Mesenchymal stem cell (in vitro differentiated cells and primary cell): Measurements from ENCODE around the gene PSME3IP1.

ENCODE experiments used
- DNase-seq: peaks from one replicate; pipeline ENCODE4 v3.0.0-alpha.2; 2013
- H2AFZ ChIP-seq: one replicate; pipeline ENCODE4 v1.6.1; 2013; ENCODE audit warnings: low read depth, mild to moderate bottlenecking, control low read depth, inconsistent platforms, low read length, moderate library complexity
- H2AK5ac ChIP-seq: 2 replicates; pipeline ENCODE4 v1.6.1; 2013; ENCODE audit warnings: low read length, moderate library complexity, mild to moderate bottlenecking, inconsistent platforms; ENCODE audit not compliant: severe bottlenecking
- H2BK120ac ChIP-seq: one replicate; pipeline ENCODE4 v1.6.1; 2013; ENCODE audit warnings: low read depth, mild to moderate bottlenecking, inconsistent platforms, low read length, moderate library complexity
- H2BK12ac ChIP-seq, 2 experiments: one replicate each; pipeline ENCODE4 v1.6.1; 2013; ENCODE audit warnings: inconsistent platforms in 2 of 2, low read length in 2 of 2, mild to moderate bottlenecking in 2 of 2, moderate library complexity in 2 of 2, control low read depth in 1 of 2
- H2BK15ac ChIP-seq: one replicate; pipeline ENCODE4 v1.6.1; 2013; ENCODE audit warnings: mild to moderate bottlenecking, low read depth, inconsistent platforms; ENCODE audit not compliant: poor library complexity, severe bottlenecking
- H2BK5ac ChIP-seq: 2 replicates; pipeline ENCODE4 v1.6.1; 2013; ENCODE audit warnings: low read depth, mild to moderate bottlenecking, low read length, control low read depth, inconsistent platforms; ENCODE audit not compliant: poor library complexity, severe bottlenecking
- H3K14ac ChIP-seq, 2 experiments: one replicate each; pipeline ENCODE4 v1.6.1; 2013; ENCODE audit warnings: inconsistent platforms in 2 of 2, low read length in 2 of 2, control low read depth in 1 of 2, mild to moderate bottlenecking in 1 of 2, moderate library complexity in 1 of 2
- H3K18ac ChIP-seq, 2 experiments: one replicate each; pipeline ENCODE4 v1.6.1; 2013; ENCODE audit warnings: inconsistent platforms in 2 of 2, low read length in 2 of 2, control low read depth in 1 of 2, low read depth in 1 of 2, mild to moderate bottlenecking in 1 of 2
- H3K23ac ChIP-seq, 2 experiments: one replicate each; pipeline ENCODE4 v1.6.1; 2013; ENCODE audit warnings: inconsistent platforms in 2 of 2, low read length in 2 of 2, mild to moderate bottlenecking in 2 of 2, moderate library complexity in 2 of 2, control low read depth in 1 of 2
- H3K27ac ChIP-seq: 2 replicates; pipeline ENCODE4 v1.5.1; 2013; ENCODE audit warnings: mild to moderate bottlenecking, moderate library complexity, low read length, control low read depth, inconsistent platforms; ENCODE audit not compliant: poor library complexity, severe bottlenecking
- H3K27me3 ChIP-seq, 2 experiments: 2 replicates each; pipeline versions ENCODE4 v1.6.1 to v1.7.0; 2013; ENCODE audit warnings: low read length in 2 of 2, mild to moderate bottlenecking in 2 of 2, moderate library complexity in 2 of 2, control low read depth in 1 of 2, inconsistent platforms in 1 of 2; ENCODE audit not compliant: control insufficient read depth in 1 of 2, insufficient read depth in 1 of 2
- H3K36me3 ChIP-seq, 2 experiments: 2 replicates each; pipeline versions ENCODE4 v1.6.1 to v1.7.0; 2013; ENCODE audit warnings: low read length in 2 of 2, control low read depth in 1 of 2, inconsistent platforms in 1 of 2, low read depth in 1 of 2, mild to moderate bottlenecking in 1 of 2; ENCODE audit not compliant: insufficient read depth in 2 of 2, control insufficient read depth in 1 of 2
- H3K4ac ChIP-seq, 2 experiments: one replicate each; pipeline ENCODE4 v1.6.1; 2013; ENCODE audit warnings: inconsistent platforms in 2 of 2, low read length in 2 of 2, mild to moderate bottlenecking in 2 of 2, moderate library complexity in 2 of 2, control low read depth in 1 of 2, low read depth in 1 of 2
- H3K4me1 ChIP-seq: 2 replicates; pipeline ENCODE4 v1.6.1; 2013; ENCODE audit warnings: low read depth, low read length, control low read depth; ENCODE audit not compliant: control insufficient read depth, insufficient read depth
- H3K4me2 ChIP-seq: 2 replicates; pipeline ENCODE4 v1.6.1; 2013; ENCODE audit warnings: low read length, mild to moderate bottlenecking, inconsistent platforms; ENCODE audit not compliant: poor library complexity, severe bottlenecking
- H3K4me3 ChIP-seq, 2 experiments: 2 replicates each; pipeline versions ENCODE4 v1.5.1 to v1.7.0; 2013; ENCODE audit warnings: low read length in 2 of 2, mild to moderate bottlenecking in 2 of 2, control low read depth in 1 of 2, low read depth in 1 of 2; ENCODE audit not compliant: insufficient read depth in 1 of 2
- H3K79me1 ChIP-seq: replicated peaks from 2 replicates; pipeline ENCODE4 v1.6.1; 2013; ENCODE audit warnings: mild to moderate bottlenecking, control low read depth, low read length, inconsistent platforms; ENCODE audit not compliant: poor library complexity, severe bottlenecking
- H3K9ac ChIP-seq: 2 replicates; pipeline ENCODE4 v1.7.0; 2013; ENCODE audit warnings: mild to moderate bottlenecking, low read length, moderate library complexity
- H3K9me3 ChIP-seq: 2 replicates; pipeline ENCODE4 v1.7.0; 2013; ENCODE audit warnings: mild to moderate bottlenecking, low read length; ENCODE audit not compliant: control insufficient read depth
- H4K8ac ChIP-seq: one replicate; pipeline ENCODE4 v1.6.1; 2013; ENCODE audit warnings: inconsistent platforms, mild to moderate bottlenecking, low read length, moderate library complexity
- H4K91ac ChIP-seq: one replicate; pipeline ENCODE4 v1.6.1; 2013; ENCODE audit warnings: mild to moderate bottlenecking, low read length, inconsistent platforms
- WGBS: methylation state at CpG from one replicate; pipeline ENCODE4 v1.1.7; 2013; ENCODE audit warnings: mixed read lengths; 5-methylcytosine and 5-hydroxymethylcytosine counted together

The PSME3IP1 gene

GRCh38 chr16:57225978-57226377 is 40.1 kb upstream of the PSME3IP1 start:
- over 99% methylated on average over 4 of the region's 7 CpGs for WGBS
- no peak overlapping the region for H2BK15ac ChIP-seq
- H2BK120ac ChIP-seq = no peak overlapping the region
- H3K9me3 ChIP-seq = no peaks in the 10 kb centered on the region
- H4K91ac ChIP-seq = no peak overlapping the region
- H3K18ac ChIP-seq = no peak overlapping the region
- no peak overlapping the region for H2BK12ac ChIP-seq
- no peak overlapping the region for H3K9ac ChIP-seq
- no peak overlapping the region for H2BK5ac ChIP-seq
- no peak overlapping the region for H2AK5ac ChIP-seq
- no peak overlapping the region for H3K4ac ChIP-seq
- peaks cover 18% of the 10 kb centered on the region for H3K79me1 ChIP-seq
- H3K4me1 ChIP-seq = peaks cover 3% of the 10 kb centered on the region
- no peak overlapping the region for H3K23ac ChIP-seq
- peaks cover 26 to 91% of the 10 kb centered on the region in 2 experiments for H3K36me3 ChIP-seq
- H3K4me3 ChIP-seq = no peak overlapping the region
- no peaks in the 10 kb centered on the region for H3K27me3 ChIP-seq
- H3K14ac ChIP-seq = no peak overlapping the region
- H3K4me2 ChIP-seq = no peak overlapping the region
- no peak overlapping the region for H3K27ac ChIP-seq
- H4K8ac ChIP-seq = no peak overlapping the region
- DNase-seq = no peak
- no peak overlapping the region for H2AFZ ChIP-seq

- no peak overlapping the region for H4K91ac ChIP-seq
- no peak overlapping the region for H3K4me2 ChIP-seq
- 95% methylated on average over 6 of the region's 6 CpGs for WGBS
- H3K4ac ChIP-seq = no peak overlapping the region
- no peak overlapping the region for H3K4me3 ChIP-seq
- H2AFZ ChIP-seq = no peak overlapping the region
- H3K14ac ChIP-seq = no peak overlapping the region
- H3K79me1 ChIP-seq = peaks cover 24% of the 10 kb centered on the region
- peaks cover 24 to 91% of the 10 kb centered on the region in 2 experiments for H3K36me3 ChIP-seq
- H2BK15ac ChIP-seq = no peak overlapping the region
- no peak overlapping the region for H2BK120ac ChIP-seq
- no peaks in the 10 kb centered on the region for H3K27me3 ChIP-seq
- H2BK12ac ChIP-seq = no peak overlapping the region
- peaks cover 3% of the 10 kb centered on the region for H3K9me3 ChIP-seq
- H2BK5ac ChIP-seq = no peak overlapping the region
- no peak overlapping the region for H4K8ac ChIP-seq
- H3K23ac ChIP-seq = no peak overlapping the region
- no peak overlapping the region for H2AK5ac ChIP-seq
- H3K27ac ChIP-seq = no peak overlapping the region
- H3K4me1 ChIP-seq = peaks cover 3% of the 10 kb centered on the region
- DNase-seq = no peak
- H3K9ac ChIP-seq = no peak overlapping the region
- H3K18ac ChIP-seq = no peak overlapping the region
These were observed 39.0 kb upstream of the PSME3IP1 start for GRCh38 chr16:57224651-57225335.

- Histone ChIP-seq H3K4ac (no peak overlapping the region), H3K18ac (no peak overlapping the region), H3K27ac (no peak overlapping the region), H3K36me3 (peaks cover 20 to 93% of the 10 kb centered on the region in 2 experiments), H2BK15ac (no peak overlapping the region), H3K23ac (no peak overlapping the region), H3K9ac (no peak overlapping the region), H3K14ac (no peak overlapping the region), H3K27me3 (no peaks in the 10 kb centered on the region), H3K4me1 (peaks cover 3% of the 10 kb centered on the region), H2BK120ac (no peak overlapping the region), H3K4me3 (no peak overlapping the region), H2AK5ac (no peak overlapping the region), H4K8ac (no peak overlapping the region), H2BK12ac (no peak overlapping the region), H3K4me2 (no peak overlapping the region), H2BK5ac (no peak overlapping the region), H3K79me1 (peaks cover 21% of the 10 kb centered on the region), H2AFZ (no peak overlapping the region), H4K91ac (no peak overlapping the region), H3K9me3 (peaks cover 18% of the 10 kb centered on the region)
- WGBS = no CpG with 5 or more reads among the region's 1 CpG
- DNase-seq = no peak
These were observed 37.2 kb upstream of the PSME3IP1 start for GRCh38 chr16:57223057-57223456.

GRCh38 chr16:57216968-57217367 is 31.1 kb upstream of the PSME3IP1 start:
- Histone ChIP-seq H3K4ac (no peak overlapping the region), H3K79me1 (peaks cover 23% of the 10 kb centered on the region), H2BK15ac (no peak overlapping the region), H3K27me3 (no peaks in the 10 kb centered on the region), H2AK5ac (no peak overlapping the region), H3K9me3 (peaks cover 63% of the 10 kb centered on the region), H3K9ac (no peak overlapping the region), H3K36me3 (peaks cover 27 to 96% of the 10 kb centered on the region in 2 experiments), H2BK12ac (no peak overlapping the region), H3K4me2 (no peak overlapping the region), H3K27ac (no peak overlapping the region), H4K8ac (no peak overlapping the region), H3K18ac (no peak overlapping the region), H2BK120ac (no peak overlapping the region), H2BK5ac (no peak overlapping the region), H3K14ac (no peak overlapping the region), H3K4me1 (no peaks in the 10 kb centered on the region), H2AFZ (no peak overlapping the region), H3K4me3 (peak overlapping the region in 1 of 2 experiments; percentile 43), H3K23ac (no peak overlapping the region), H4K91ac (no peak overlapping the region)
- 100% methylated on average over 2 of the region's 2 CpGs for WGBS
- DNase-seq = no peak
